Globus pallidus (tissue), 1 donor: Measurements from ENCODE around the gene SYT17.

Experiments used
- DNase-seq: peaks from one replicate; pipeline ENCODE4 v3.0.0-alpha.2; 2015; ENCODE audit warnings: low spot score

SYT17 gene

DNA sequence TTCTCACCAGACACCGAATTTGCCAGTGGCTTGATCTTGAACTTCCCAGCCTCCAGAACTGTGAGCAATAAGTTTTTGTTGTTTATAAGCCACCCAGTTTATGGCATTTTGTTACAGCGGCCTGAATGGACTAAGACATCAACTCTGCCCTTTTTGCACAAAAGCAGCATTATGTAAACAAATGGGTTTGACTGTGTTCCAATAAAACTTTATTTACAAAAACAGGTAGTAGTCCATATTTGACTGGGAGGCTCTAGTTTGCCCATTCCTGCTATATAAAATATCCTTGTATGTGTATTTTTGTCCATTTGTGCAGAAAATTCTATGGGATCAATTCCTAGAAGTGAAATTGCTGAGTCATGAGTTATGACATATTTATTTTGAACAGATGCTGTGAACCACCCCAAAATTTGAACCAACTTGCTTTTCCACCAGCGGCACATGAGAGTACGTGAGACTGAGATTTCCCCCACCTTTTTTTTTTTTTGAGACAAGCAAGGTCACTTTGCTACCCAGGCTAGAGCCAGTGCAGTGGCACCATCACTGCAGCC, 96.2 kb downstream of the SYT17 start:
- DNase-seq = no peak

DNA sequence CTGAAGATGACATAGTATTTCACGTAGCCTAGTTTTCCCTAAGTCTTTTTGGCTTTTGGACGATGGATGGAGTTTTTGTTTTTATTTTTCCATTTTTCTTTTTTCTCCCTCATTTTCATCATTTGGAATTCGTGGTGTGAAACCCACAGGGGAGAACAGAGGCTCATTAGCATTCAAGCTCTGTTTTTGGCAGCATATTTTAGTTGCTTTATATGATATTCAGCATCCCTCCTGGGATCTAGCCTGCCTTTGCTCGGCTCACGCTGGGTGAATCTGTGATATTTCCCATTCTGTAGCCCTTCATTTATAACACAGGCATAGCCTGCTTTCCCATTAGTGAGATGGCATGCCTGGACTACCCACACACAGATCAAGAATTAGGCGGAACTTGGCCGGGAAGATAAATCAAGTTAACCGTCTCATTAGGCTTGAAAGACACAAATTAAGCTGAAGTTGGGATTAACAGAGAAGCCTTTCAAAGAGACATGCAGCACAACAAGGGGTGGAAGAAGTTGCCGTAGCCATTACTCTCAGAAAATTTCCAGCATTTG, 97.4 kb downstream of the SYT17 start:
- no peak for DNase-seq

DNA sequence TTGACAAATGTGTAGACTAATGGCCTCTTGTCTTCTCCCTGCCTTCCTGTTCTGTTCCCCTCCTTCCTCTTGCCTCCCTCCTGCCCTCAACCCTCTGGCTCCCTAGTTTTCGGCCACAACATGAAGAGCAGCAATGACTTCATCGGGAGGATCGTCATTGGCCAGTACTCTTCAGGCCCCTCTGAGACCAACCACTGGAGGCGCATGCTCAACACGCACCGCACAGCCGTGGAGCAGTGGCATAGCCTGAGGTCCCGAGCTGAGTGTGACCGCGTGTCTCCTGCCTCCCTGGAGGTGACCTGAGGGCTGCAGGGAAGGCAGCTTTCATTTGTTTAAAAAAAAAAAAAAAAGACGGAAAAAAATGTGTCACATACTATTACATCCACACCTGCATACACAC, 98.7 kb downstream of the SYT17 start:
- no peak for DNase-seq

DNA sequence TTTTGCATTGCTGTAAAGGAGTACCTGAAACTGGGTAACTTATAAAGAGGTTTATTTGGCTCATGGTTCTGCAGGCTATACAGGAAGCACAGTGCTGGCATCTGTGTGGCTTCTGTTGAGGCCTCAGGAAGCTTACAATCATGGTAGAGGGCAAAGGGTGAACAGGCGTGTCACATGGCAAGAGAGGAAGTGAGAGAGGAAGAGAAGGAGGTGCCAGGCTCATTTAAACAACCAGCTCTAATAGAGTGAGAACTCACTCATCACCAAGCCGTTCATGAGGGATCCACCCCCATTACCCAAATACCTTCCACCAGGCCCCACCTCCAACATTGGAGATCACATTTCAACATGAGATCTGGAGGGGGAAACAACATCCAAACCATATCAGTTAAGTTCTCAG, 101.1 kb downstream of the SYT17 start:
- DNase-seq = no peak

DNA sequence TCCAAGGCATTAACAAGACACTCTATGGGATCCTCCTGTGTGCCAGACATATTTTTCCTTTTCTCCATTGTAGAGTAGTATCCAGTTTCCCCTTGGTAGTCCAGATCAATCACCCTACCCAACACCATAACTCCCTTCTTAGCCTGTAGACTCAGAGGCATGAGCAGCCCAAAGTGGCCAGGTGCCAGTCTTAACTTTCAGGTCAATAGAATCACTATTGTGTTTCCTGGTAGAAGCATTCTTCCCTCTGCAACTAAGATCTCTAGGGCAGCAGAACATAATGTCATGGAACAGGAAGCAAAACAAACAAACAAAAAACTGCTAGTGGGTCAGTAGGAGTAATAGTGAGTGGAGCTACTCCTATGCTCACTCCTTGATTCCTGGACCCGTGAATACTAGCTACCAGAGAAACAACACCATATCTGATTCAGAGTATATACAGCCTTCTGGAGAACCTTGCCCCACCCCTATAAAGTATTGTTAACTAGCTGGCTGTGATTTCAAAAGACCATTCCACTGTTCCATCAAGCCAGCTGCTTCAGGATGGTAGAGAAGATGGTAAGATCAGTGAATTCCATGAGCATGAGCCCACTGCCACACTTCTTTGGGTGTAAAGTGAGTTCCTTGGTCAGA, 106.2 kb downstream of the SYT17 start:
- DNase-seq = no peak

DNA sequence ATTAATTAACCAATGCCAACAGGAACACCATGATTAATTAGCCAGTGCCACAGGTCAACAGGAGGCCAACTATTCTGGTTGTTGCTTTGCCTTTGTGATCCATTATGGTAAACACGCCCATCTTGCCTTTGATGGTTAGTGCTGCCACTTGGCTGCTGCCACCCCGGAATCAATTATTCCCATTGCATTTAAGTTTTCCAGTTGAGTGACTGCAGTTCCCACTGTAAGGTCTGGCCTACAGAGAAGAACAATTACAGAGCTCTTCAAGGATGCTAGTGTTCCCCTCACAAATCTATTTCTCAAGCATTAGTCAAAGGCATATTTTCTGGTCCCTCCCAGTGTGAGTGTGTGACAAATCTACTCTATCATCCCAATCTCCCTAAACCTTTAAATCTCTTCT, 110.4 kb downstream of the SYT17 start:
- DNase-seq = no peak

DNA sequence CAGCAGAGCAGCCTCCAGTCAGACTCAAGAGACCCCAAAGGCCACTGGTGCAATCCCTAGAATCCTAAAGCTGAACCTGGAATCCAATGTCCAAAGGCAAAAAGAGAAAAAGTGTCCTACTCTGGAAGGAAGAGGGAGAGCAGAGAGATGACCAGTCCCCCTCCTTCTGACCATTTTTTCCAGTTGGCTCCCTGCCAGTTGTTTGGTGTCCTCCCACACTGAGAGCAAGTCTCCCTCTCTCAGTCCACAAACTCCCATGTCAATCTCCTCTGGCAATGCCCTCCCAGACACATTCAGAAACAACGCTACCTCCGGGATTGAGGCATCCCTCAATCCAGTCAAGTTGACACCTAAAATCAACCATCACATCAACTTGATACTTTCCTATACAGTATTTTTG, 113.2 kb downstream of the SYT17 start:
- no peak for DNase-seq

DNA sequence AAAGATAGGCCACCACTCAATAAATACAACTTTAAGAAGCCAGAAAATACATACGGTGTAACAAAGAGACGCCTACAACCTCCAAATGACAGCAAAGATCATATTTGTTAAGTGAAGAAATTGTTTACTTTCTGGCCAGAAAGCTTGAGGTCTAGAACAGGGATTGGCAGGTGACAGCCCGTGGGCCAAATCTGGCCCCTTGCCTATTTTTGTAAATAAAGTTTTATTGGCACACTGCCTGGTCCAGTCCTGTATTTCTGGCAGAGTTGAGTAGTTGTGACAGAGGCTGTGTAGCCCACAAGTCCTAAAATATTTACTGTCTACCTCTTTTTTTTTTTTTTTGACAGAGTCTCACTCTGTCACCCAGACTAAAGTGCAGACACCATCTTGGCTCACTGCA, 114.1 kb downstream of the SYT17 start:
- DNase-seq = no peak

DNA sequence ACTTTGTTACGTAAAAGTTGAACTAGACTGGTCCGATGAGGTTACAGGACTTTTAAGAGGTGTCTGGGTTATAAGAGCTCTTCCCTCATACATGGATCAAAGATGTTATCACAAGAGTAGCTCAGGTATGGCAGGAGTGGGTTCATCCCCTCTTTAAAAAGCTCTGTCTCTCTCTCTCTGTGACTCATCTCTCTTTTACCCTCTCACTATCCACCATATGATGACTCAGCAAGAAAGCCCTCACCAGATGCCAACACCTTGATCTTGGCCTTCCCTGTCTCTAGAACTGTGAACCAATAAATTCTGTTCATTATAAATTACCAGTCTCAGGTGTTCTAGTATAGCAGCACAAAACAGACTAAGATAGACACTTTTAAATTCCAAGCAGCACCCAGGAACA, 115.6 kb downstream of the SYT17 start:
- no peak for DNase-seq

DNA sequence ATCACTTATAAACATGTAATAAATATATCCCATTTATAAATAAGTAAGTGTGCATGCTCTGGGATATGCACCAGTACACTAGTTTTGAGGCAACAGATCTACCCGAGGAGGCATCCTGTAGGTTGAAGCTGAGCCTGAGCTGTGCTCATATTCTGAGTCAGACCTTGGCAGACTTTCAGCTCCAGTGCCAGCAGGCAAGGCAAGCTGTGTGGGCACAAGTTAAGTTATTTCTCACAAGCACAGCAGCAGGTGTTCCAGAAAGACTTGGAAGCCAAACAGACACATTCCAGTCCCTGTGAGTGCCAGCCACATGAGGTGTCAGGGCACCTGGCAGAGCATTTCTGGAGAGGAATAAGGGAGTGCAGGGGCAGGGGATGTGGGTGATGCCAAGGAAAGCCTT, 116.2 kb downstream of the SYT17 start:
- DNase-seq = peak; percentile 26

DNA sequence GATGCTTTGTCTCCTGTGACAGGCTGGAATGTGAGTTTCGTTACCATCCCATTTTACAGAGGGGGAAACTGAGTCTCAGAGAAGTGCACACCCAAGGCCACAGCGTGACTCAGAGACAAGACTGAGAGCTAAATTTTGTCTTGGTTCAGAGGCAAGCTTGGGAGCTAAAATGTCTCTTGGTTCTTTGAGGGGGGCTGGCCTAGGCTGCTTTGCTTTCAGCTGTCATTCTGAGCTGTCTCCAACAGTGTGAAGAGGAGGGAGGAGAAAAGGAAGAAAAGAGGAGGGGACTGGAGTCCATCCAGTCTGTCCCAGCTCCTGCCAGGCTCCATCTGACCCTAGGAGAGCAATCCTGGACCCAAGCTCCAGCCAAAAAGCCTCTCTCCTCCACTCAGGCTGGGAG, 117.4 kb downstream of the SYT17 start, which contains the start of gene CLEC19A:
TSS of gene CLEC19A (plus strand) at position 301 of the 400 bp plus-strand sequence. CDS start 121 bp downstream, outside the sequence.
- DNase-seq = no peak

DNA sequence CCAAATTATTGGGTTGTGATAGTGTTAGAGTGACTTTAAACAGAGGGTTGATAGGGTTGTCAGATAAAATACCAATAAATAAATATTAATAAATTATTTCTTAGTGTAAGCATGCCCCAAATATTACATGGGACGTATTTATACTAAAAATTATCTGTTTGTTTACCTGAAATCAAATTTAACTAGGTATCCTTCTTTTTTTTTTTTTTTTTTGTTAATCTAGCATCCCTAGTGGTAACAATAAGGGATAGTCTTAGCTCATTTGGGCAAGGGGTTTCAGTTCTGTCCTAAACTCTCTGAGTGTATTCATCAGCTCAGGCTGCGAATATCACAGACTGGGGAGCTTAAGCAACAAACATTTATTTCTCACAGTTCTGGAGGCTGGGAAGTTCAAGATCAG, 118.8 kb downstream of the SYT17 start:
- DNase-seq = no peak

DNA sequence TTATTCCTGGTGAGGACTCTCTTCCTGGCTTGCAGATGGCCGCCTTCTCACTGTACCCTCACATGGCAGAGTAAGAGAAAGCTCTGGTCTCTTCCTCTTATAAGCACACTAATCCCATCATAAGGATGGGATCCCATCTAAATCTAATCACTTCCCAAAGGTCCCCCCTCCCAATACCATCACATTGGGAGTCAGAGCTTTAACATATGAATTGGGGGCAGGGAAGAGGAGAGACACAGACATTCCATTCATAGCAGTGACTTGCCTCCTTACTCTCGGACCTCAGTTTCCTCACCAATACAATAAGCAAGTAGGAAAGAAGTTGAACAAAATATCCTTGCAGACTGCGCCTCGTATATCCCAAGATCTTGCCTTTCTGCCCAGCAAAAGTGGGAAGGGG, 119.2 kb downstream of the SYT17 start:
- no peak for DNase-seq

DNA sequence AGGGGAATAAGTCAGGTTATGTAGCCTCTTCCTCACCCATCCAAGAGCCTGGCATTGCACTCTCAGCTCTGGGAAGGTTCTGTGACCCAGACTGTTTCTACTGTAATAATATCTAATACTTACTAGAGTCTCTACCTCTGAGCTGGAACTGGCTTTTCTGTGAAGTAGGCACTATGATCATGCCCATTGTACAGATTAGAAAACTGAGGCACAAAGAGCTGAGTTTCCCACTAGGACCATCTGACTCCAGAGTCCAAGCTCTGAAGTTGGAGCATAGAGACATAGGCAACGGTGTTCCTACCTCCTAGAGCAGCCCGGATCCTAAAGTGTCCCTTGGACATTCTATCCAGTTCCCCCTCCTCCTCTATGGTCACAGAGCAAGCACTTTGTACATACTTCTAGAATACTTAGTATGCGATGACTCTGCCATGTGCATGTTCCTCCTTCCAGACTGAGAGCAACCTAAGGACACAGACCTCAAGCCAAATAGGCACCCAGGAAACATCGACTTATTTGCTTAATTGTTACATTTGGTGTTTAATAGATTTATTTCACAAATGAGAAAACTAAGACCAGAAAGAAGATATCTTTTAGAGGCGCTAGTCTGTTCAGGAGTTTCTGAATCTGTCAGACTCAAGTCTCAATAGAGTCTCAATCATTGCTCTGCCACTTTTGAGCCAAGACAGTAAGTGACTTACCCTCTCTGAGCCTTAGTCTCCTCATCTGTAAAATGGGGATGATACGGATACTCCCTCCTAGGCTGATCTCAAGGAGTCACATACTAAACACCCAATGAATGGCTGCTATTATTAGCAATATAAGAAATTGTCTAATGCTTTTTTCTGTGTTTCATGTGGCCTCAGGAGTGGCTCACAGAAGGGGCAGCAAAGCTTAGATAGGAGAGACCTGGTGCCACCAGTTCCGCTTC, 121.1 kb downstream of the SYT17 start:
- DNase-seq = no peak

DNA sequence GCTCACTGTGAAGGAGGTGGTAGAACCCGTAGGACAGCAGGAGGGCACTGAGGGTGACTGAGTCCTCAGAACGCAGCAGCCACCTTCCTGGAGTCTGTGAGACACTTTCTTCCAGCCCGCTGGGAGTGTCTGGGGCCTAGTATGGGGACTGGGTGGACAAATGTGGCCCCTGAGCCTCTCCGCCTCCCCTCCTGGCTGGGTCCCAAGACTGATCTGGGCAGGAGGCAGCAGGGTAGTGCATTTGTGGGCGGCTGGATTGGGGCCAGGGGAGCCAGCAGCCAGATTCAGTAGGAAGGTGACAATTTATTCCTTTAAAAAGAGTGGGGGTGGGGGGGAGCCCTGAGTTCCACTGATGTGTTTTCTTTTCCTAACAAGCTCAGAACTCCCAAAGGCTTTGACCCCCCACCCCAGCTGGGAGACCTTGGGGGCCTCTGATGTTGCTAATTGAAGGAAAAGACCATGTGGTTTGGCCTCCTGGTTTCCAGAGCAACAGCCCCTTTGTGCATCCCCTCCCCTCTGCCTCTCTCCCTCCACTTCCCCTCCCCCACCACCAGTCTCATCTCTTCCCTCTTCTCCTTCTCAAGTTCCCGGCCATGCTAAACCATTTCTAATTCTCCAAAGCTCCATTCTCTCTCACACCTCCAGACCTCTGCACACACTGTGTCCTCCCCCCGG, 121.9 kb downstream of the SYT17 start:
- DNase-seq = no peak

DNA sequence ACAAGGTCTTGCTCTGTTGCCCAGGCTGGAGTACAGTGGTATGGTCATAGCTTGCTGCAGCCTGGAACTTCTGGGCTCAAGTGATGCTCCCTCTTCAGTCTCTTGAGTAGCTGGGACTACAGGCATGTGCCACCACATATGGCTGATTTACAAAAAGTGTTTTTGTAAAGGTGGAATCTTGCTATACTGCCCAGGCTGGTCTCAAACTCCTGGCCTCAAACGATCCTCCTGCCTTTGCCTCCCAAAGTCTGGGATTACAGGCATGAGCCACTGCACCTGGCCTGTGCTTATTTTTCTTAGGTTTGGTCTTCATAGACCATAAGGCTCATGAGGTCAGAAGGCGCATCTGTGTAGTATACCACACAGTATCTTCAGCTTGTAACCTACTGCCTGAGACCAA, 122.8 kb downstream of the SYT17 start:
- DNase-seq = no peak

DNA sequence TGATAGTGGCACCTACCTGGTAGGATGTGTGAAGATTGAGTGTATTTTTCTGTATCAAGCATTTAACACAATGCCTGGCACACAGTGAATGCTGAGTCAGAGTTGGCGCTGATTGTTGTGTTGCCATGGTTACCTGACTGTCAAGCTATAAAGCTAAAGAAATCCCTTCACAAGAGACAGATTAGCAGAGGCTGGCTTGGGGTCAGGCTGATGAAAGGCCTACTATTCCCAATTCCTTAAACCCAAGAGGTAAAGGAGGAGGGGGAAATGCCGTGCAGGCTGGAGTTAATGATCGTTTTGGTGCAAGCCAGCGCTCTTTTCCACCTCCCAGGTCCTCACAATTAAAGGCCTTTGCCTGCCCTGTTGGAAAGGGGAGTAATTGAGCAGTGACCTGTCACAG, 123.4 kb downstream of the SYT17 start:
- DNase-seq = no peak

DNA sequence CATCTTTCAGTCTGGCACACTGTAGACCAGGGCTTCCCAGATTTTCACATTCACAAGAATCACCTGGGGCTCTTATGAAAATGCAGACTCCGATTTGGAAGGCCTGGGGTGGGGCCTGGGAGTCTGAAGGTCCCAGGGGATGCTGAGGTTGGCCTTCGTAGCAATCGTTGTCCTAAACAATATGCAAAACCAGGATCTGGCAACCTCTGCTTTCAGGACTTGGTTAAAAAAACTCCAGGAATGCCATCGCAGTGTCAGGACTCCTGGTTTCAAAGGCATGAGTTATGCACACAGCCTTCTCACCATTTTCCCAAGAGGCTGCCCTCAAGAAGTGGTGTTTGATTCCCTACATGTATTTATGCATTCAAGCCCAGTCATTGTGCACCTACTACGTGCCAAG, 124.1 kb downstream of the SYT17 start:
- no peak for DNase-seq

DNA sequence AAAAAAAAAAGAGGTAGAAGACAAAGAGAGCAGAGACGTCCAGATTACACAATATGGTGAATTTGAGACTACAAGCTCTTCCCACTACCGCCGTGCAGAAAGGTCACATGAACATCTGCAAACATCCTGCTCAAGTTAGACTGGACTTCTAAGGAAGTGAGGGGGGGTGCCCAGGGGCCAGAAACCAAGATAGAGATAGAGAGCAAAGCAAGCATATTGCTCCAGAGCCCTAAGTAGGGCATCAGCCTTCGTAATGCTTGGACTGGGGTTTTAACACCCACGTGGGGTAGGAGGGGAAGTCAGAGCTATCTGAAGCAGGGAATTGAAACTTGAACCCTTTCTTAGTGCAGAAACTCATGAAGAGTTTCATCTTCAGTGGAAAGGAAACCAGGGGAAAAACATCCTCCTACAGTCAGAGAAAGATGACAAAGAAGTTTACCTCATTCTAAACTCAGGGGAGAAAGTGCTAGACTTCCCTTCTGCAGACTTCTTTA, 126.2 kb downstream of the SYT17 start:
- peak; percentile 83 for DNase-seq

DNA sequence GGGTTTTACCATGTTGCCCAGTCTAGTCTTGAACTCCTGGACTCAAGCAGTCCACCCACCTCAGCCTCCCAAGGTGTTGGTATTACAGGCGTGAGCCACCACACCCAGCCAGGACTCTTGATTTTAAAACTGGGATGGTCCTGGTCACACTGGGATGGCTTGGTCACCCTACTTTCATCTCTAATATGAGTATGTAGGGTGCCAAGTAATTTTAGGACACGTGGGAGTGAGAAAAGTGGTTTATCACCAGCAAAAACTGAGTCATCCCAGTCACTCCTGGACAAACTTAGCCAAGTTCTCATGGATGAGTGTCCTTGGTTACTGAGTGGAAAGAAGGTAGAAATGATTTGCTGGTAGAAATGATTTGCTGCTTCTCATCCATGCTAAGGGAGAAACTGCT, 127.4 kb downstream of the SYT17 start:
- no peak for DNase-seq

DNA sequence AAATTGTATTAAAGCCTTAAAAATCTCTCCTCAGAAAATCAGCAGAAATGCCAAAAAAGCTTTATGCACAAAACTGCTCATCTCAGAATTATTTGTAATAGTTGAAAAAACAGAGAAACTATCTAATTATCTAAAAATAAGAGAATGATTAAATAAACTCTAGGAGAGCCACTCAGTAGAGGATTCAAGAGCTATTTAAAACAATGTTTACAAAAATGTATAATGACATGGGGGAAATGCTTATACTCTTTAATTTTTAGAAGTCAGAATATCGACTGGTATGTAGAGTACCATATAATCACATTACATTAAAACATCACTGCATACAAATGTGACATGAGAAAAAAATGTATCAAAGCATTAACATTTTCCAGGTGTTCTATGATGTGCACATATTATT, 129.4 kb downstream of the SYT17 start:
- no peak for DNase-seq

DNA sequence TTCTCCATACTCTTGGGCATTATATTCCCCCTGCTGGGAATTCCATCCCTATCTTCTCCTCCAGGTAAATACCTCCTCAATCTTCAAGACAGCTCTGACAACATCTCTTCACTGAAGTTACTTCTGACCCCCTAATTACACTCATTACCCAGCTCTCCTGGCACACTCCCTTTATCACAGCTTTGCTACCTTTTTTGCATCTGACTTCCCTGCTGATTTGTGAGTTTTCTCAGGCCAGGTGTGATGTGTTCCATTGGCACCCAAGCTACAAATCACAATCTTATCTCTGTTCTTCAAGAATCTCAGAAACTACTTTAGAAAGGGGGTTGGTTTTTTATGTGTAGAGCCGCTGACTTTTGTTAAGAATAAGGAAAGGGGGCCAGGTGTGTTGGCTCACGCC, 131.5 kb downstream of the SYT17 start:
- no peak for DNase-seq
